Germinal center (tissue), 1 donor: Measurements from ENCODE around the gene LPIN1.

Experiments used
- DNase-seq: peaks from one replicate; pipeline ENCODE4 v3.0.0; 2012; ENCODE audit warnings: mixed read lengths, low spot score

The LPIN1 gene

GRCh38 chr2:11762799-11763461 lies 16.5 kb downstream of the LPIN1 start:
- DNase-seq: no peak

- no peak for DNase-seq
Observed at GRCh38 chr2:11764359-11764758, 17.9 kb downstream of the LPIN1 start.

- no peak for DNase-seq
Observed at GRCh38 chr2:11764920-11765319, 18.5 kb downstream of the LPIN1 start.

GRCh38 chr2:11765501-11765900 lies 19.1 kb downstream of the LPIN1 start:
- no peak for DNase-seq

GRCh38 chr2:11766016-11766415 lies 19.6 kb downstream of the LPIN1 start:
- DNase-seq: no peak

GRCh38 chr2:11767779-11768178 lies 21.3 kb downstream of the LPIN1 start:
- no peak for DNase-seq

GRCh38 chr2:11768946-11769345 lies 22.5 kb downstream of the LPIN1 start:
- no peak for DNase-seq

- no peak for DNase-seq
Observed at GRCh38 chr2:11769516-11769915, 23.1 kb downstream of the LPIN1 start.

- no peak for DNase-seq
Observed at GRCh38 chr2:11770531-11771188, 24.2 kb downstream of the LPIN1 start.

- DNase-seq: no peak
Observed at GRCh38 chr2:11771971-11772615, 25.7 kb downstream of the LPIN1 start.

GRCh38 chr2:11773111-11773510 lies 26.7 kb downstream of the LPIN1 start:
- DNase-seq: no peak

- no peak for DNase-seq
Observed at GRCh38 chr2:11773747-11774525, 27.5 kb downstream of the LPIN1 start.

GRCh38 chr2:11774600-11774999 lies 28.2 kb downstream of the LPIN1 start:
- no peak for DNase-seq

- DNase-seq: no peak
Observed at GRCh38 chr2:11775384-11775783, 29.0 kb downstream of the LPIN1 start.

GRCh38 chr2:11777066-11777782 lies 30.8 kb downstream of the LPIN1 start:
- DNase-seq: no peak

GRCh38 chr2:11777886-11778415 lies 31.5 kb downstream of the LPIN1 start:
- DNase-seq: no peak

- no peak for DNase-seq
Observed at GRCh38 chr2:11778416-11778815, 32.0 kb downstream of the LPIN1 start.

- peak; percentile 89 for DNase-seq
Observed at GRCh38 chr2:11778923-11779757, 32.7 kb downstream of the LPIN1 start.

- DNase-seq: no peak
Observed at GRCh38 chr2:11781602-11782001, 35.2 kb downstream of the LPIN1 start.

- no peak for DNase-seq
Observed at GRCh38 chr2:11784280-11784679, 37.8 kb downstream of the LPIN1 start.
